ENCODE results near the gene ARID1A.

GRCh38 chr1:26706315-26706714 lies 10.5 kb downstream of the ARID1A start:
- TF ChIP-seq, protein P1, sequence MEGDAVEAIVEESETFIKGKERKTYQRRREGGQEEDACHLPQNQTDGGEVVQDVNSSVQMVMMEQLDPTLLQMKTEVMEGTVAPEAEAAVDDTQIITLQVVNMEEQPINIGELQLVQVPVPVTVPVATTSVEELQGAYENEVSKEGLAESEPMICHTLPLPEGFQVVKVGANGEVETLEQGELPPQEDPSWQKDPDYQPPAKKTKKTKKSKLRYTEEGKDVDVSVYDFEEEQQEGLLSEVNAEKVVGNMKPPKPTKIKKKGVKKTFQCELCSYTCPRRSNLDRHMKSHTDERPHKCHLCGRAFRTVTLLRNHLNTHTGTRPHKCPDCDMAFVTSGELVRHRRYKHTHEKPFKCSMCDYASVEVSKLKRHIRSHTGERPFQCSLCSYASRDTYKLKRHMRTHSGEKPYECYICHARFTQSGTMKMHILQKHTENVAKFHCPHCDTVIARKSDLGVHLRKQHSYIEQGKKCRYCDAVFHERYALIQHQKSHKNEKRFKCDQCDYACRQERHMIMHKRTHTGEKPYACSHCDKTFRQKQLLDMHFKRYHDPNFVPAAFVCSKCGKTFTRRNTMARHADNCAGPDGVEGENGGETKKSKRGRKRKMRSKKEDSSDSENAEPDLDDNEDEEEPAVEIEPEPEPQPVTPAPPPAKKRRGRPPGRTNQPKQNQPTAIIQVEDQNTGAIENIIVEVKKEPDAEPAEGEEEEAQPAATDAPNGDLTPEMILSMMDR (IDR thresholded peaks at IDR 0.05), result no peak
- TF ChIP-seq POLR2A (IDR thresholded peaks at IDR 0.05), result no peak

Data from uterus (tissue), 2 donors.